ENCODE data around the gene SLC1A2.

Gene SLC1A2

GRCh38 chr11:35223991-35224390, 195.4 kb downstream of the SLC1A2 start:
- TF ChIP-seq, protein P1, sequence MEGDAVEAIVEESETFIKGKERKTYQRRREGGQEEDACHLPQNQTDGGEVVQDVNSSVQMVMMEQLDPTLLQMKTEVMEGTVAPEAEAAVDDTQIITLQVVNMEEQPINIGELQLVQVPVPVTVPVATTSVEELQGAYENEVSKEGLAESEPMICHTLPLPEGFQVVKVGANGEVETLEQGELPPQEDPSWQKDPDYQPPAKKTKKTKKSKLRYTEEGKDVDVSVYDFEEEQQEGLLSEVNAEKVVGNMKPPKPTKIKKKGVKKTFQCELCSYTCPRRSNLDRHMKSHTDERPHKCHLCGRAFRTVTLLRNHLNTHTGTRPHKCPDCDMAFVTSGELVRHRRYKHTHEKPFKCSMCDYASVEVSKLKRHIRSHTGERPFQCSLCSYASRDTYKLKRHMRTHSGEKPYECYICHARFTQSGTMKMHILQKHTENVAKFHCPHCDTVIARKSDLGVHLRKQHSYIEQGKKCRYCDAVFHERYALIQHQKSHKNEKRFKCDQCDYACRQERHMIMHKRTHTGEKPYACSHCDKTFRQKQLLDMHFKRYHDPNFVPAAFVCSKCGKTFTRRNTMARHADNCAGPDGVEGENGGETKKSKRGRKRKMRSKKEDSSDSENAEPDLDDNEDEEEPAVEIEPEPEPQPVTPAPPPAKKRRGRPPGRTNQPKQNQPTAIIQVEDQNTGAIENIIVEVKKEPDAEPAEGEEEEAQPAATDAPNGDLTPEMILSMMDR (IDR thresholded peaks at IDR 0.05; ENCODE audit: borderline replicate concordance, insufficient read depth, low read depth, low read length), result no peak
- no peak overlapping the region for H3K4me3 ChIP-seq (ENCODE audit: low read depth, low read length)

GRCh38 chr11:35223371-35223796, 196.0 kb downstream of the SLC1A2 start:
- TF ChIP-seq, protein P1 (IDR thresholded peaks at IDR 0.05; ENCODE audit: borderline replicate concordance, insufficient read depth, low read depth, low read length), result no peak

DNA sequence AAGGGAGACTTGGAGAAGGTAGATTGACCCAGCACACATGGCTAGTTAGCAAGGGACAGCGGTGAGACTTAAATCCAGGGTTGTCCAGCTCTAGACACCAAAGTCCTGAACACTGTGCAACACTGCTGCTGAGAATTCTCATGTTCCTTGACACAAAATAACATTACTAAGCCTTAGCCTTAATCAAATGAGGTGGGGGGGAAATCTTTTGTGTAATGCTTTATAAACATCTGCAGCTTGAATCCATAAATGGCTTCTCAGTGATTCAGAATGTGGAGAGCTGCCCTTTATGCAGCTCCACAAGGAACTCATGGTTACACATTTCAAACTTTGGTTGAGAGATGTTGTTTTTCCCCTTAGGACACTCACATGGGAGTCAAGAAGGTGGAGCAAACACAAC, 200.4 kb downstream of the SLC1A2 start:
- no peak overlapping the region for H3K4me3 ChIP-seq (ENCODE audit: low read depth, low read length)
- TF ChIP-seq, protein P1 (IDR thresholded peaks at IDR 0.05; ENCODE audit: borderline replicate concordance, insufficient read depth, low read depth, low read length), result no peak

More at GRCh38 chr11:35223371-35223796, 196.0 kb downstream of the SLC1A2 start:
- H3K4me3 ChIP-seq (ENCODE audit: low read depth, low read length), result no peak overlapping the region

DNA sequence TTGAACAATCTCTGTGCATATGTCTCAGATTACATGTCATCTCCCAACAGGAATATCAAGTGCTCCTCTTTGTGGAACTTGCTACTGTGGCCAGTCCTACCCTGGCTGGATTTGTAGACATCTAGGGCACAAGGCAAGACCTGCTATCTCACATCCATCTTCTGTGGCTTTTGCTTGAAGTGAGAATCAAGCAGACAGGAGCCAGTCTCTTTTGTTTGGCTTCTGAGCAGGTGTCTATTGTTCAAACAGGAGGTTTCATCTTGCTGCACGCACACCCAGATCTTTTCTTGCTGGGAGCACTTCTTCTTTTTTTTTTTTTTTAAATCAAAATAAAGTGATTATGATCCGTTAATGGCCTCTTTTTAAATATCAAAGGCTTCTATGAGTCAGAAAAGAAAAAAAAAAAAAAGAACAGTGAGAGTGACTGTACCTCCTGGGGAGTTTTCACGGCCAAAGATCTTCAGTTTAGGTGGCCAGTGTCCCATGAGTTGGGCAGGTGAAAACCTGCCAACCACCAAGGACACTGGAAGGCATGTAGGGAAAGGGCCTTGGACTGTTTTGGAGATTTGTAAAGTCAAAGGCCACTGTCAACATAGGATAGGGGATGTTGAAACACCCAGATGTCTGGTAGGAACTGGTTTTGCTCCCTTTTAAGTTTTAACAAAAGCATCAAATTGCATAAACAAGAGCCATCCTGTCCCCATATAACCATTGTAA, 202.2 kb downstream of the SLC1A2 start:
- no peak overlapping the region for H3K4me3 ChIP-seq (ENCODE audit: low read depth, low read length)
- TF ChIP-seq, protein P1 (IDR thresholded peaks at IDR 0.05; ENCODE audit: borderline replicate concordance, insufficient read depth, low read depth, low read length), result no peak

- H3K4me3 ChIP-seq (ENCODE audit: low read depth, low read length), result no peak overlapping the region
- TF ChIP-seq, protein P1 (IDR thresholded peaks at IDR 0.05; ENCODE audit: borderline replicate concordance, insufficient read depth, low read depth, low read length), result no peak
Measured at GRCh38 chr11:35215945-35216344, 203.4 kb downstream of the SLC1A2 start.

DNA sequence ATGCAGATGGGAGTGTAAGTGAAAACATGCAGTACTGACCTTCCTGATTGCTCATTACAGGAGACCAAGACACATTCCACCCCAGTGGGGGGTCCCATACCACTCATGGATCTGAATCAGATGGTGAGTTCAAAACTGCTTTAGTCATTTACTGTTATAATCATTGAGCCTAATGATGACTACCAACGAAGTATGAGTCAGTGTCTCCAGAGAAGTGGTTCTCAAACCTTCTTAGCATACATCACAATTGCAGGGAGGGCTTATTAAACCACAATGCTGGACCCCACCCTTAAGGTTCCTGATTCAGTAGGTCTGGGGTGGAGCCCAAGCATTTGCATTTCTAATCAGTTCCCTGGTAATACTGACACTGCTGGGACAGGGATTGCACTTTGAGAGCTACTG, 204.6 kb downstream of the SLC1A2 start:
- TF ChIP-seq, protein P1 (IDR thresholded peaks at IDR 0.05; ENCODE audit: borderline replicate concordance, insufficient read depth, low read depth, low read length), result no peak

DNA sequence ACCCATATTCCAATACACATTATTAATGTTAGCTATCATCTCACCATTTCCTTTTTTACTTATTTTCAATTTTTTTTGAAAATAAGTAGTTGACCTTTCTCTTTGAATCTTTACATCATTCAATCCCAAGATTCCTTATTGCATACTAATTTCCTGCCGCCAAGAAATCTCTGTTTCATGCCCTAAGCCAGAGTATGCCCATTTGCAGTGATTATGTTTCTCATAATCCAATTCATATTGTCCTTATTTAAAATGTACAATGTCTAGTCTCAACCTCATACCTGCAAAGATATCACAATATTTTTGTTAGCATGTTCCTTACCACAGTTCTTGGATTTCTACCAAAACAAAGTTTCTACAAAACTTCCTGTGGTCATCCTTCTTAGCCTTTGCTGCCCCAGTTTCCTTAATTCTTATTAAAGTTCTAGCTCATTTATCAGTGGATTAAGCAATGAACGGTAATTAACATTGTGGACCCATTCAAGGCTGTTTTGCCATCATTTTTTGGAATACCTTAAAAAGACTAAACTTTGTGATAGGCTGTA, 205.1 kb downstream of the SLC1A2 start:
- TF ChIP-seq, protein P1 (IDR thresholded peaks at IDR 0.05; ENCODE audit: borderline replicate concordance, insufficient read depth, low read depth, low read length), result no peak
- no peak overlapping the region for H3K4me3 ChIP-seq (ENCODE audit: low read depth, low read length)

More for the DNA sequence above, 204.6 kb downstream of the SLC1A2 start:
- H3K4me3 ChIP-seq (ENCODE audit: low read depth, low read length), result no peak overlapping the region

Measured in GM12875 (cell line).